ENCODE measurements around the gene NUDT16.

Gene NUDT16

GRCh38 chr3:131381445-131382291 is at the start of gene NUDT16:
Gene NUDT16, plus strand, starts transcription at chr3:131381774. Its CDS starts 31 bp downstream, at chr3:131381805.
- H3K27me3 ChIP-seq (ENCODE audit: control insufficient read depth, insufficient read depth, low read length) = no peaks in the 10 kb centered on the region
- peak within 1 kb of the TSS; percentile 94 for H3K4me3 ChIP-seq (ENCODE audit: low read length)
- no peaks in the 10 kb centered on the region for H3K9me3 ChIP-seq (ENCODE audit: control insufficient read depth, low read length)
- H3K36me3 ChIP-seq (ENCODE audit: control insufficient read depth, insufficient read depth, low read length) = peaks cover 6% of the 10 kb centered on the region
- H3K4me1 ChIP-seq (ENCODE audit: control insufficient read depth, insufficient read depth, low read length) = peaks cover 41% of the 10 kb centered on the region
- H3K9ac ChIP-seq (ENCODE audit: low read length) = peak within 1 kb of the TSS; percentile 93

- Histone ChIP-seq H3K4me1 (ENCODE audit: control insufficient read depth, insufficient read depth, low read length) (no peaks in the 10 kb centered on the region), H3K9ac (ENCODE audit: low read length) (no peak overlapping the region), H3K4me3 (ENCODE audit: low read length) (no peak overlapping the region), H3K9me3 (ENCODE audit: control insufficient read depth, low read length) (no peaks in the 10 kb centered on the region), H3K36me3 (ENCODE audit: control insufficient read depth, insufficient read depth, low read length) (no peaks in the 10 kb centered on the region), H3K27me3 (ENCODE audit: control insufficient read depth, insufficient read depth, low read length) (no peaks in the 10 kb centered on the region)
Observed at GRCh38 chr3:131338948-131339640, 42.5 kb upstream of the NUDT16 start.

GRCh38 chr3:131341761-131342160 is 39.8 kb upstream of the NUDT16 start:
- Histone ChIP-seq H3K9ac (ENCODE audit: low read length) (no peak overlapping the region), H3K4me3 (ENCODE audit: low read length) (no peak overlapping the region), H3K27me3 (ENCODE audit: control insufficient read depth, insufficient read depth, low read length) (no peaks in the 10 kb centered on the region), H3K9me3 (ENCODE audit: control insufficient read depth, low read length) (no peaks in the 10 kb centered on the region), H3K4me1 (ENCODE audit: control insufficient read depth, insufficient read depth, low read length) (no peaks in the 10 kb centered on the region), H3K36me3 (ENCODE audit: control insufficient read depth, insufficient read depth, low read length) (no peaks in the 10 kb centered on the region)

GRCh38 chr3:131348911-131349310 is 32.7 kb upstream of the NUDT16 start:
- H3K4me3 ChIP-seq (ENCODE audit: low read length) = no peak overlapping the region
- no peaks in the 10 kb centered on the region for H3K4me1 ChIP-seq (ENCODE audit: control insufficient read depth, insufficient read depth, low read length)
- H3K9me3 ChIP-seq (ENCODE audit: control insufficient read depth, low read length) = no peaks in the 10 kb centered on the region
- no peaks in the 10 kb centered on the region for H3K36me3 ChIP-seq (ENCODE audit: control insufficient read depth, insufficient read depth, low read length)
- H3K27me3 ChIP-seq (ENCODE audit: control insufficient read depth, insufficient read depth, low read length) = no peaks in the 10 kb centered on the region
- no peak overlapping the region for H3K9ac ChIP-seq (ENCODE audit: low read length)

- Histone ChIP-seq H3K36me3 (ENCODE audit: control insufficient read depth, insufficient read depth, low read length) (no peaks in the 10 kb centered on the region), H3K9ac (ENCODE audit: low read length) (no peak overlapping the region), H3K9me3 (ENCODE audit: control insufficient read depth, low read length) (no peaks in the 10 kb centered on the region), H3K27me3 (ENCODE audit: control insufficient read depth, insufficient read depth, low read length) (no peaks in the 10 kb centered on the region), H3K4me1 (ENCODE audit: control insufficient read depth, insufficient read depth, low read length) (no peaks in the 10 kb centered on the region), H3K4me3 (ENCODE audit: low read length) (no peak overlapping the region)
Observed at GRCh38 chr3:131349454-131349853, 32.1 kb upstream of the NUDT16 start.

- no peaks in the 10 kb centered on the region for H3K36me3 ChIP-seq (ENCODE audit: control insufficient read depth, insufficient read depth, low read length)
- H3K27me3 ChIP-seq (ENCODE audit: control insufficient read depth, insufficient read depth, low read length) = no peaks in the 10 kb centered on the region
- H3K4me1 ChIP-seq (ENCODE audit: control insufficient read depth, insufficient read depth, low read length) = no peaks in the 10 kb centered on the region
- no peaks in the 10 kb centered on the region for H3K9me3 ChIP-seq (ENCODE audit: control insufficient read depth, low read length)
- no peak overlapping the region for H3K4me3 ChIP-seq (ENCODE audit: low read length)
- no peak overlapping the region for H3K9ac ChIP-seq (ENCODE audit: low read length)
Observed at GRCh38 chr3:131349946-131350347, 31.6 kb upstream of the NUDT16 start.

- Histone ChIP-seq H3K9me3 (ENCODE audit: control insufficient read depth, low read length) (no peaks in the 10 kb centered on the region), H3K36me3 (ENCODE audit: control insufficient read depth, insufficient read depth, low read length) (no peaks in the 10 kb centered on the region), H3K4me1 (ENCODE audit: control insufficient read depth, insufficient read depth, low read length) (no peaks in the 10 kb centered on the region), H3K27me3 (ENCODE audit: control insufficient read depth, insufficient read depth, low read length) (no peaks in the 10 kb centered on the region), H3K9ac (ENCODE audit: low read length) (no peak overlapping the region), H3K4me3 (ENCODE audit: low read length) (no peak overlapping the region)
Observed at GRCh38 chr3:131350506-131350905, 31.1 kb upstream of the NUDT16 start.

- no peaks in the 10 kb centered on the region for H3K4me1 ChIP-seq (ENCODE audit: control insufficient read depth, insufficient read depth, low read length)
Observed at GRCh38 chr3:131353016-131353877, 28.3 kb upstream of the NUDT16 start.

GRCh38 chr3:131353986-131354385 is 27.6 kb upstream of the NUDT16 start:
- Histone ChIP-seq H3K9me3 (ENCODE audit: control insufficient read depth, low read length) (no peaks in the 10 kb centered on the region), H3K4me1 (ENCODE audit: control insufficient read depth, insufficient read depth, low read length) (no peaks in the 10 kb centered on the region), H3K9ac (ENCODE audit: low read length) (no peak overlapping the region), H3K4me3 (ENCODE audit: low read length) (no peak overlapping the region), H3K27me3 (ENCODE audit: control insufficient read depth, insufficient read depth, low read length) (no peaks in the 10 kb centered on the region), H3K36me3 (ENCODE audit: control insufficient read depth, insufficient read depth, low read length) (no peaks in the 10 kb centered on the region)

More at GRCh38 chr3:131353016-131353877, 28.3 kb upstream of the NUDT16 start:
- Histone ChIP-seq H3K9me3 (ENCODE audit: control insufficient read depth, low read length) (no peaks in the 10 kb centered on the region), H3K27me3 (ENCODE audit: control insufficient read depth, insufficient read depth, low read length) (no peaks in the 10 kb centered on the region), H3K36me3 (ENCODE audit: control insufficient read depth, insufficient read depth, low read length) (no peaks in the 10 kb centered on the region), H3K4me3 (ENCODE audit: low read length) (no peak overlapping the region), H3K9ac (ENCODE audit: low read length) (no peak overlapping the region)

- H3K36me3 ChIP-seq (ENCODE audit: control insufficient read depth, insufficient read depth, low read length) = no peaks in the 10 kb centered on the region
- H3K4me3 ChIP-seq (ENCODE audit: low read length) = no peak overlapping the region
- no peak overlapping the region for H3K9ac ChIP-seq (ENCODE audit: low read length)
- H3K27me3 ChIP-seq (ENCODE audit: control insufficient read depth, insufficient read depth, low read length) = no peaks in the 10 kb centered on the region
- H3K4me1 ChIP-seq (ENCODE audit: control insufficient read depth, insufficient read depth, low read length) = peaks cover 7% of the 10 kb centered on the region
- H3K9me3 ChIP-seq (ENCODE audit: control insufficient read depth, low read length) = no peaks in the 10 kb centered on the region
Observed at GRCh38 chr3:131356006-131356595, 25.5 kb upstream of the NUDT16 start.

GRCh38 chr3:131357275-131357674 is 24.3 kb upstream of the NUDT16 start:
- H3K4me1 ChIP-seq (ENCODE audit: control insufficient read depth, insufficient read depth, low read length) = peaks cover 8% of the 10 kb centered on the region
- no peaks in the 10 kb centered on the region for H3K27me3 ChIP-seq (ENCODE audit: control insufficient read depth, insufficient read depth, low read length)
- no peak overlapping the region for H3K4me3 ChIP-seq (ENCODE audit: low read length)
- no peaks in the 10 kb centered on the region for H3K9me3 ChIP-seq (ENCODE audit: control insufficient read depth, low read length)
- H3K9ac ChIP-seq (ENCODE audit: low read length) = no peak overlapping the region
- no peaks in the 10 kb centered on the region for H3K36me3 ChIP-seq (ENCODE audit: control insufficient read depth, insufficient read depth, low read length)

Data from mucosa of stomach (tissue), 1 donor.